SU-DHL-6 (cell line): ENCODE results near the gene PIF1.

ENCODE experiments used
- CTCF ChIP-seq: fragments of 200-600 bp; sonication (generic); IDR thresholded peaks from one replicate; pipeline ENCODE4 v1.5.1; 2017; ENCODE audit warnings: antibody characterized with exemption, mild to moderate bottlenecking, low read length, moderate library complexity; ENCODE audit not compliant: insufficient read depth, poor library complexity, severe bottlenecking
- EZH2phosphoT487 ChIP-seq: fragments of 200-600 bp; sonication (generic), shearing (Covaris generic); conservative IDR thresholded peaks from 2 replicates; pipeline ENCODE4 v1.6.1; 2018; ENCODE audit warnings: mild to moderate bottlenecking, antibody characterized with exemption, low read length, moderate library complexity, mixed read lengths

DNA sequence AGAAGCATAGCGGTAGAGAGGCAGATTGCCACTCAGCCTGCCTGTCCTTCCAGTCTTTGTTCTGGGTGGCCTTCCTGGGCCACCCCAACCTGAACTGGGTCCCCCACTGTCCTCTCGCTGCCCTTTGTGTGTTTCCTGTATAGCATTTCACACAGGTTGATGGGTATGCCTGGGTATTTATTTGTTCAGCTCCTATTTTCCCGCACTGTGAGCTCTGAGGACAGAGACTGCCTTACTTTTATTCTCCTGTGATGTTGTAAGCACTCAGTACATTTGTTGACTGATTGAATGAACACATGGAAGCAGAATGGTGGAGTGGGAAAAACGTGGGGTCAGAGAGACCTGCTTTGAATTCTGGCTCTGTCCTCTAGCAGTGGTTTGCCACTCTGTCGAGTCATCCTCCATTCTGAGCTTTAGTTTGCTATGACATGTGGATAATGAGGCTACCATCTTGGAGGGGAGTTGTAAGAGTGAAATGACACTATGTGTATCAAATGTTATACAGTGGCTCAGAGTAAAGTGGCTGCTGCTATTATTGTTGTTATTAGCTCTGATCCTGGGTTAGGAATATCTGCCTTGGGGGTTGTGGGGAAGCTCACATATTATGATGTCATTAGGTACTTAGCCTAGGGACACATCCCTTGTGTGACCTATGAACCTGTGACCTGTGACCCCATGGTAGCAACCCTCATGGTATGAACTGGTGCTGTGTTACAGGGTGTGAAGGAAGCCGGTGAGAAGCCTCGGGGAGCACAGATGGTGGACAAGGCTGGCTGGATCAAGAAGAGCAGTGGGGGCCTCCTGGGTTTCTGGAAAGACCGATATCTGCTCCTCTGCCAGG, 22.6 kb upstream of the PIF1 start:
- TF ChIP-seq CTCF (no peak), EZH2phosphoT487 (no peak)
